SK-N-MC (cell line): ENCODE data around the gene HOMER2.

Source experiments
- EZH2 ChIP-seq: fragments of 200-600 bp; sonication (generic); IDR thresholded peaks from one replicate; pipeline ENCODE4 v1.6.1; 2017; ENCODE audit warnings: antibody characterized with exemption
- POLR2AphosphoS5 ChIP-seq: IDR thresholded peaks from 2 replicates; pipeline ENCODE4 v1.6.1; 2012; ENCODE audit warnings: mild to moderate bottlenecking, low read depth, low read length, borderline replicate concordance

GRCh38 chr15:82881747-82882146 is 70.8 kb downstream of the HOMER2 start:
- no peak for TF ChIP-seq POLR2AphosphoS5
- TF ChIP-seq EZH2 = no peak
